GM12878 (cell line): ENCODE results near the gene ZNF407. TPM values are rescaled to one million over a fixed set of nuclear protein-coding genes. Genes with fewer than 3 reads are reported as not detected.
A peak's percentile ranks its signal among the peaks of the same experiment; 100 is the strongest.
"Not testable (repeated sequence)": the region's sequence is repeated elsewhere in the genome, so short reads cannot be mapped to it uniquely, and the experiment has no call there.

Source experiments
- ATAC-seq: fragments of 200-7000 bp; cut with Tn5 transposase; 3 replicates; pipeline ENCODE4 v1.9.1; 2020; ENCODE audit warnings: mild to moderate bottlenecking, moderate library complexity
- BruUV-seq: library from RNA; stranded (reverse); fragments of 400-500 nt; replicated peaks from 2 replicates; lab custom pipeline; 2021; lab: Mats Ljungman, UMichigan
- CTCF ChIA-PET: fragments of 300-600 bp; sonication (Branson Sonifier 250); formaldehyde crosslinking; extraction: SDS; loops from one replicate; lab custom pipeline; 2021; ENCODE audit warnings: inconsistent platforms; lab: Yijun Ruan, JAX
- POLR2A ChIA-PET: fragments of 350-600 bp; formaldehyde crosslinking; extraction: SDS; loops from one replicate; lab custom pipeline; 2021; ENCODE audit warnings: inconsistent platforms; lab: Charles Lee
- RAD21 ChIA-PET: fragments of 300-600 bp; sonication (Branson Sonifier 250); formaldehyde crosslinking; loops from one replicate; lab custom pipeline; 2023; ENCODE audit warnings: antibody characterized with exemption; ENCODE audit not compliant: unreplicated experiment; lab: Charles Lee
- SMC1A ChIA-PET: fragments of 300-600 bp; sonication (Branson Sonifier 250); formaldehyde crosslinking; loops from one replicate; lab custom pipeline; 2023; ENCODE audit not compliant: unreplicated experiment, uncharacterized antibody; lab: Charles Lee
- DNase-seq: peaks from one replicate; pipeline ENCODE4 v3.0.0-alpha.2; 2011; ENCODE audit warnings: low read depth, low spot score
- FAIRE-seq: peaks from 3 replicates; lab custom pipeline; 2011; peaks lifted over from hg19 to GRCh38; lab: Jason Lieb, UNC
- H2AFZ ChIP-seq: 2 replicates; pipeline ENCODE4 v1.6.0; 2011; ENCODE audit warnings: low read depth, low read length, control low read depth; ENCODE audit not compliant: control insufficient read depth
- H3K27ac ChIP-seq: 2 replicates; pipeline ENCODE4 v1.5.1; 2011; ENCODE audit warnings: control low read depth; ENCODE audit not compliant: control insufficient read depth, insufficient read depth
- H3K27me3 ChIP-seq, 2 experiments: replicated peaks in 1 of 2; 2 replicates each; pipeline versions ENCODE4 v1.6.0 to v1.6.1; 2011; ENCODE audit warnings: low read length in 1 of 2; ENCODE audit not compliant: control insufficient read depth in 2 of 2, insufficient read depth in 2 of 2
- H3K36me3 ChIP-seq, 2 experiments: 2 replicates each; pipeline ENCODE4 v1.5.1; 2011; ENCODE audit warnings: low read length in 1 of 2; ENCODE audit not compliant: control insufficient read depth in 2 of 2, insufficient read depth in 2 of 2
- H3K4me1 ChIP-seq: 2 replicates; pipeline ENCODE4 v1.6.1; 2011; ENCODE audit warnings: mild to moderate bottlenecking, low read length, moderate library complexity, mixed read lengths; ENCODE audit not compliant: control insufficient read depth, insufficient read depth
- H3K4me2 ChIP-seq: 2 replicates; pipeline ENCODE4 v1.6.0; 2011; ENCODE audit warnings: control low read depth; ENCODE audit not compliant: control insufficient read depth, insufficient read depth
- H3K4me3 ChIP-seq: fragments of 200-600 bp; sonication (generic); 2 replicates; pipeline ENCODE4 v1.5.1; 2016
- H3K79me2 ChIP-seq: 2 replicates; pipeline ENCODE4 v1.6.0; 2011; ENCODE audit warnings: low read length; ENCODE audit not compliant: control insufficient read depth, insufficient read depth
- H3K9ac ChIP-seq: 2 replicates; pipeline ENCODE4 v1.8.0; 2011; ENCODE audit warnings: low read length, control low read depth, mixed read lengths; ENCODE audit not compliant: control insufficient read depth, insufficient read depth
- H3K9me3 ChIP-seq: replicated peaks from 3 replicates; pipeline ENCODE4 v1.5.1; 2011; ENCODE audit warnings: mild to moderate bottlenecking, low read length; ENCODE audit not compliant: control insufficient read depth, insufficient read depth
- H4K20me1 ChIP-seq: 2 replicates; pipeline ENCODE4 v1.6.0; 2011; ENCODE audit not compliant: control insufficient read depth, insufficient read depth
- IKZF1 ChIP-seq: fragments of 450-650 bp; conservative IDR thresholded peaks from 2 replicates; pipeline ENCODE4 v1.6.1; 2017; ENCODE audit warnings: antibody characterized with exemption, mild to moderate bottlenecking
- SPI1 ChIP-seq: IDR thresholded peaks from 2 replicates; pipeline ENCODE4 v1.6.1; 2011; ENCODE audit warnings: low read depth, mild to moderate bottlenecking, low read length, moderate library complexity, borderline replicate concordance; ENCODE audit not compliant: insufficient read depth
- WGBS: methylation state at CpG from one replicate; pipeline ENCODE4 v1.1.6; 2016; ENCODE audit warnings: low lambda C conversion rate; ENCODE audit not compliant: insufficient replicate concordance, insufficient coverage; ENCODE audit errors: missing lambda C conversion rate; 5-methylcytosine and 5-hydroxymethylcytosine counted together
- in situ Hi-C: fragments of 300-500 bp; cut with MboI; formaldehyde crosslinking; loops from 9 replicates; pipeline ENCODE4 v1.14.3; 2018; ENCODE audit warnings: mixed read lengths
- intact Hi-C: fragments of 100-400 bp; cut with micrococcal nuclease; formaldehyde crosslinking; loops from one replicate; pipeline ENCODE4 v1.14.2; 2022; ENCODE audit not compliant: unreplicated experiment
- polyA plus RNA-seq, 11 experiments: library from polyadenylated mRNA; depleted of rRNA in 4 of 11; unstranded in 6 of 11; stranded (reverse) in 5 of 11; fragments of >200 nt; fragmentation: Nextera tagmentation in 4 of 11; fragmentation: Illumina TruSeq in 1 of 11; extraction: Ambion mirVana in 4 of 11; extraction: Trizol in 1 of 11; gene quantifications; 1 replicate in 1 of 11; 2 replicates in 10 of 11; pipeline versions ENCODE4 v1.2.1 to v1.2.3, GENCODE V29; 2011 to 2016; ENCODE audit warnings: inconsistent platforms in 2 of 11, missing spikeins in 2 of 11, low read depth in 1 of 11
- total RNA-seq, 4 experiments: library from RNA; depleted of rRNA in 3 of 4; stranded (reverse); fragments of >200 nt in 3 of 4; fragmentation: Illumina TruSeq in 1 of 4; extraction: Trizol in 1 of 4; gene quantifications; 2 replicates each; pipeline versions ENCODE4 v1.2.1 to v1.2.3, GENCODE V29; 2013 to 2021

ZNF407 gene
- total and polyA plus RNA-seq, 10 of the 15 experiments (the other 5 are each of a cell fraction or from before 2014, with no cell fraction given), result 0.69 to 11.6 (median 5.3) TPM

DNA sequence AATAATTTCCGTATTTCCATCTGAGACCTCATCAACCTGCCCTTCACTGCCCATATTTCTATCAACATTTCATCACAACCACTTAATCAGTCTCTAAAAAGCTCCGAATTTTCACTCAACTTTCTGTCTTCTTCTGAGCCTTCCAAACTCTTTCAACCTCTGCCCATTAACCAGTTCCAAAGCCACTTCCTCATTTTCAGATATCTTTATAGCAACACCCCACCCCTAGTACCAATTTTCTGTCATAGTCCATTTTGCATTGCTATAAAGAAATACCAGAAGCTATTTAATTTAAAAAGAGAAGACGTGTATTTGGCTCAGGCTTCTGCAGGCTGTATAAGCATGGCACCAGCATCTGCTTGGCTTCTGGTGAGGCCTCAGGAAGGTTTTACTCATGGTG lies 504.2 kb downstream of the ZNF407 start:
- H3K9me3 ChIP-seq, result no peaks in the 10 kb centered on the region; the same call in 2 of the 3 replicates
- no peak overlapping the region for H3K4me3 ChIP-seq
- ATAC-seq (no peak), DNase-seq (no peak), FAIRE-seq (no peak)
- ChIA-PET SMC1A (no interaction called here), POLR2A (no interaction called here), CTCF (no interaction called here), RAD21 (no interaction called here)
- H3K4me2 ChIP-seq, result no peak overlapping the region
- no peaks in the 10 kb centered on the region for H3K36me3 ChIP-seq
- H3K79me2 ChIP-seq, result no peaks in the 10 kb centered on the region
- 32% methylated on average over 3 of the region's 3 CpGs for WGBS
- no peaks in the 10 kb centered on the region for H4K20me1 ChIP-seq
- no peak overlapping the region for H3K27ac ChIP-seq
- no TSS peak for BruUV-seq
- H3K9ac ChIP-seq, result no peak overlapping the region
- H3K4me1 ChIP-seq, result no peaks in the 10 kb centered on the region
- H3K27me3 ChIP-seq, result no peaks in the 10 kb centered on the region; a peak in 1 of 4 replicates
- intact Hi-C loops, result no loop called here
- no peak overlapping the region for H2AFZ ChIP-seq
- no peak for TF ChIP-seq IKZF1
- peak; percentile 26; the same call in 1 of the 2 replicates for TF ChIP-seq SPI1
- in situ Hi-C loops, result no loop called here

DNA sequence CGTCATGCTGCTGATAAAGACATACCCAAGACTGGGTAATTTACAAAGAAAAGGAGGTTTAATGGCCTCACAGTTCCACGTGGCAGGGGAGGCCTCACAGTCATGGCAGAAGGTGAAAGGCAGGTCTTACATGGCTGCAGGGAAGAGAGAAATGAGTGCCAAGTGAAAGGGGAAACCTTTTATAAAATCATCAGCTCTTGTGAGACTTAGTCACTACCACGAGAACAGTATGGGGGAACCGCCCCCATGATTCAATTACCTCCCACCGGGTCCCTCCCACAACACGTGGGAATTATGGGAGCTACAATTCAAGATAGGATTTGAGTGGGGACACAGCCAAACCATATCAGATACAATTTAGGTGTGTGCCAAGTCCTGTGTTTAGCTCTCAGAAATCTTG lies 506.4 kb downstream of the ZNF407 start:
- DNase-seq, ATAC-seq, H3K4me3 ChIP-seq, H3K9ac ChIP-seq, FAIRE-seq, H3K36me3 ChIP-seq, H3K4me1 ChIP-seq, H3K27ac ChIP-seq, H3K27me3 ChIP-seq, POLR2A ChIA-PET, intact Hi-C loops, H3K4me2 ChIP-seq, H3K9me3 ChIP-seq, BruUV-seq, in situ Hi-C loops, H2AFZ ChIP-seq, H3K79me2 ChIP-seq, H4K20me1 ChIP-seq: not testable (repeated sequence)
- ChIA-PET CTCF (interaction anchor here (0.8 kb wide), 1 partner anchor 393 kb away, joined by 3 read pairs; no protein-coding TSS in a partner anchor), SMC1A (interaction anchor here (0.6 kb wide), 2 partner anchors 9 to 438 kb away, joined by 3 read pairs; no protein-coding TSS in a partner anchor), RAD21 (interaction anchor here (1.3 kb wide), 1 partner anchor 16 kb away, joined by 3 read pairs; no protein-coding TSS in a partner anchor)
- 29% methylated on average over 6 of the region's 6 CpGs for WGBS
